Measurements from ENCODE around the gene NFATC2IP.
"Not testable (repeated sequence)": the region's sequence is repeated elsewhere in the genome, so short reads cannot be mapped to it uniquely, and the experiment has no call there.

The NFATC2IP gene

GRCh38 chr16:29000019-29000418, 49.3 kb downstream of the NFATC2IP start:
- TF ChIP-seq CTCF (IDR thresholded peaks at IDR 0.05) (no peak), ZFX (IDR thresholded peaks at IDR 0.05; ENCODE audit: borderline replicate concordance) (no peak)
- no peak overlapping the region for H3K27ac ChIP-seq

GRCh38 chr16:29004496-29005139, 53.9 kb downstream of the NFATC2IP start:
- H3K27ac ChIP-seq, result not testable (repeated sequence)

- H3K27ac ChIP-seq, result no peak overlapping the region
- TF ChIP-seq ZFX (IDR thresholded peaks at IDR 0.05; ENCODE audit: borderline replicate concordance) (no peak), CTCF (IDR thresholded peaks at IDR 0.05) (no peak)
Observed at GRCh38 chr16:29007730-29008593, 57.2 kb downstream of the NFATC2IP start.

GRCh38 chr16:29009050-29009837, 58.5 kb downstream of the NFATC2IP start:
- TF ChIP-seq ZFX (IDR thresholded peaks at IDR 0.05; ENCODE audit: borderline replicate concordance) (no peak), CTCF (IDR thresholded peaks at IDR 0.05) (no peak)
- H3K27ac ChIP-seq, result no peak overlapping the region

GRCh38 chr16:29009838-29010166, 59.1 kb downstream of the NFATC2IP start:
- TF ChIP-seq ZFX (IDR thresholded peaks at IDR 0.05; ENCODE audit: borderline replicate concordance), result no peak
- no peak for TF ChIP-seq CTCF (IDR thresholded peaks at IDR 0.05)
- H3K27ac ChIP-seq, result no peak overlapping the region

- H3K27ac ChIP-seq, result no peak overlapping the region
- TF ChIP-seq CTCF (IDR thresholded peaks at IDR 0.05) (no peak), ZFX (IDR thresholded peaks at IDR 0.05; ENCODE audit: borderline replicate concordance) (no peak)
Observed at GRCh38 chr16:29011112-29011511, 60.4 kb downstream of the NFATC2IP start.

GRCh38 chr16:29011851-29012250, 61.1 kb downstream of the NFATC2IP start:
- no peak overlapping the region for H3K27ac ChIP-seq
- TF ChIP-seq ZFX (IDR thresholded peaks at IDR 0.05; ENCODE audit: borderline replicate concordance) (no peak), CTCF (IDR thresholded peaks at IDR 0.05) (no peak)
